ENCODE results near the gene P2RX1.

DNA sequence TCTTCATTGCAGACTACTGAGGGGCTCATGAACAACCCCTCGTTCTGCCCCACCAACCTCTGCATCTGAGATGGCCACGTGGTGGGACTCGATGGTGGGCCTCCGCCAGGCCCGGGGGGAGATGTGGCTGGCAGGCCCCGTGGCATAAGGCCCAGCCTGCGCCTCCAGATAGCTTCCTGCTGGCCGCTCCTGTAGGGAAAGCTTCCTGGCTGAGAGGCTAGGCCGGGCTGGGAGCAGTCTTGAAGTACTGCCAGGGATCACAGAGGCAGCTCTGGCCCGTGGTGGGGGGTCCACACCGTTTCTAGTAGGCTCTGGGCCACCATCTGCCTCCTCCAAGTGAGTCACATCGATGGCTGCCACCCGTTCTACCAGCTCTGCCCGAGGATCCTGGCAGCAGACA lies 31.0 kb downstream of the P2RX1 start:
- TF ChIP-seq SP1 (IDR thresholded peaks at IDR 0.05) (no peak), SUZ12 (IDR thresholded peaks at IDR 0.05) (no peak), ARNT (IDR thresholded peaks at IDR 0.05) (no peak), TARDBP (IDR thresholded peaks at IDR 0.05) (no peak), BHLHE40 (IDR thresholded peaks at IDR 0.05; ENCODE audit: borderline replicate concordance) (no peak)

All from HEK293T (cell line).